Measurements from ENCODE around the gene NEGR1.

NEGR1 gene

GRCh38 chr1:71850515-71850914 is 431.8 kb downstream of the NEGR1 start:
- no peak overlapping the region for H3K4me3 Mint-ChIP-seq
- no peaks in the 10 kb centered on the region for H3K4me1 Mint-ChIP-seq (ENCODE audit: low read depth)
- no peak overlapping the region for H3K27ac Mint-ChIP-seq
- H3K36me3 Mint-ChIP-seq (ENCODE audit: low read depth), result no peaks in the 10 kb centered on the region
- no peaks in the 10 kb centered on the region for H3K9me3 Mint-ChIP-seq
- no peaks in the 10 kb centered on the region for H3K27me3 Mint-ChIP-seq
- intact Hi-C loops (cut with micrococcal nuclease), result no loop called here

DNA sequence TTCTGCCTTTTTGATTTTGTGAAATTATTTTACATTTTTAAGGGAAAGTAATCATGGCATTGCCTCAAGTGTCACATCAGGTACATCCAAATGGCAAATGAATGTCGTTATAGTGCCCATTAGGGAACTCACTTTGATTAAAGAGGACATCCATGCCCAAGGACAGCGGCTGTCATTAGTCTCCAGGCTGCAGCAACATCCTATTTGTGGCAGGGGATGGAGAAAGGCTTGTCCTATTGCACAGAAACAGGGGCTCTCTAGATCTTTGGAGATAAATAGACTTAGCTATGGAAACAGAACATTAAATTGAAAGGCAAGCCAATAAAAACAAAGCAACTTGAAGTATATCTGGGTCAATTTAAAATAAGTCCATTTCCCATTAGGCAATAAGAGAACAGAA is 439.3 kb downstream of the NEGR1 start:
- H3K9me3 Mint-ChIP-seq, result no peaks in the 10 kb centered on the region
- no peaks in the 10 kb centered on the region for H3K27me3 Mint-ChIP-seq
- H3K4me1 Mint-ChIP-seq (ENCODE audit: low read depth), result peaks cover 5% of the 10 kb centered on the region
- no peak overlapping the region for H3K4me3 Mint-ChIP-seq
- no peak overlapping the region for H3K27ac Mint-ChIP-seq
- intact Hi-C loops (cut with micrococcal nuclease), result no loop called here
- no peaks in the 10 kb centered on the region for H3K36me3 Mint-ChIP-seq (ENCODE audit: low read depth)

DNA sequence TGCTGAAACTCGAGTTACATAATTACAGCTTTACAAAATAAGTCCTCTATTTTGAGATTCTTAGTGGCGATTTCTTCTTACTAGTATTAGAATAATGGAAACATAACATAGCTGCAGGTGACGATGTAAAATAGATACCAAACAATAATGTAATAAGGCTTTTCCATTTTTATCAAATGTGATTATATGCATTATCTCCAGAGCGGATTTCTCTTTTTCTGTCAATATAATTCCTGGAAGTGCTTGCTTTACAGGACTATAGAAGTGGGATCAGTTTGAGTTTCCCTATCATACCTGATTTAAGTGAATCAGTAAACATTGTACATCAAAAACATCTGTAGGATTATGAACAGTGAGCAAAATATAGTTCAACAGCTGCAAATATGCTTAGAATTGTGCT is 442.5 kb downstream of the NEGR1 start:
- Mint-ChIP-seq H3K27me3 (no peaks in the 10 kb centered on the region), H3K4me1 (ENCODE audit: low read depth) (peaks cover 18% of the 10 kb centered on the region), H3K4me3 (no peak overlapping the region), H3K27ac (no peak overlapping the region), H3K36me3 (ENCODE audit: low read depth) (no peaks in the 10 kb centered on the region), H3K9me3 (no peaks in the 10 kb centered on the region)
- intact Hi-C loops (cut with micrococcal nuclease), result no loop called here

GRCh38 chr1:71836904-71837303 is 445.4 kb downstream of the NEGR1 start:
- H3K27ac Mint-ChIP-seq, result no peak overlapping the region
- H3K9me3 Mint-ChIP-seq, result no peaks in the 10 kb centered on the region
- H3K4me1 Mint-ChIP-seq (ENCODE audit: low read depth), result peaks cover 18% of the 10 kb centered on the region
- intact Hi-C loops (cut with micrococcal nuclease), result no loop called here
- no peaks in the 10 kb centered on the region for H3K36me3 Mint-ChIP-seq (ENCODE audit: low read depth)
- H3K27me3 Mint-ChIP-seq, result no peaks in the 10 kb centered on the region
- no peak overlapping the region for H3K4me3 Mint-ChIP-seq

- Mint-ChIP-seq H3K27ac (no peak overlapping the region), H3K27me3 (no peaks in the 10 kb centered on the region), H3K9me3 (no peaks in the 10 kb centered on the region), H3K36me3 (ENCODE audit: low read depth) (no peaks in the 10 kb centered on the region), H3K4me1 (ENCODE audit: low read depth) (peaks cover 23% of the 10 kb centered on the region), H3K4me3 (no peak overlapping the region)
- intact Hi-C loops (cut with micrococcal nuclease), result no loop called here
Measured at GRCh38 chr1:71835442-71835813, 446.9 kb downstream of the NEGR1 start.

GRCh38 chr1:71834601-71835441 is 447.5 kb downstream of the NEGR1 start:
- intact Hi-C loops (cut with micrococcal nuclease), result no loop called here
- no peaks in the 10 kb centered on the region for H3K36me3 Mint-ChIP-seq (ENCODE audit: low read depth)
- H3K4me3 Mint-ChIP-seq, result no peak overlapping the region
- peaks cover 23% of the 10 kb centered on the region for H3K4me1 Mint-ChIP-seq (ENCODE audit: low read depth)
- H3K9me3 Mint-ChIP-seq, result no peaks in the 10 kb centered on the region
- no peaks in the 10 kb centered on the region for H3K27me3 Mint-ChIP-seq
- H3K27ac Mint-ChIP-seq, result no peak overlapping the region

GRCh38 chr1:71831646-71832045 is 450.7 kb downstream of the NEGR1 start:
- H3K4me3 Mint-ChIP-seq, result no peak overlapping the region
- intact Hi-C loops (cut with micrococcal nuclease), result no loop called here
- no peak overlapping the region for H3K27ac Mint-ChIP-seq
- H3K36me3 Mint-ChIP-seq (ENCODE audit: low read depth), result no peaks in the 10 kb centered on the region
- H3K4me1 Mint-ChIP-seq (ENCODE audit: low read depth), result peaks cover 20% of the 10 kb centered on the region
- H3K9me3 Mint-ChIP-seq, result no peaks in the 10 kb centered on the region
- H3K27me3 Mint-ChIP-seq, result no peaks in the 10 kb centered on the region

- intact Hi-C loops (cut with micrococcal nuclease), result no loop called here
- peaks cover 12% of the 10 kb centered on the region for H3K4me1 Mint-ChIP-seq (ENCODE audit: low read depth)
- no peak overlapping the region for H3K27ac Mint-ChIP-seq
- H3K9me3 Mint-ChIP-seq, result no peaks in the 10 kb centered on the region
- H3K4me3 Mint-ChIP-seq, result no peak overlapping the region
- H3K27me3 Mint-ChIP-seq, result no peaks in the 10 kb centered on the region
- no peaks in the 10 kb centered on the region for H3K36me3 Mint-ChIP-seq (ENCODE audit: low read depth)
Measured at GRCh38 chr1:71829346-71829745, 453.0 kb downstream of the NEGR1 start.

DNA sequence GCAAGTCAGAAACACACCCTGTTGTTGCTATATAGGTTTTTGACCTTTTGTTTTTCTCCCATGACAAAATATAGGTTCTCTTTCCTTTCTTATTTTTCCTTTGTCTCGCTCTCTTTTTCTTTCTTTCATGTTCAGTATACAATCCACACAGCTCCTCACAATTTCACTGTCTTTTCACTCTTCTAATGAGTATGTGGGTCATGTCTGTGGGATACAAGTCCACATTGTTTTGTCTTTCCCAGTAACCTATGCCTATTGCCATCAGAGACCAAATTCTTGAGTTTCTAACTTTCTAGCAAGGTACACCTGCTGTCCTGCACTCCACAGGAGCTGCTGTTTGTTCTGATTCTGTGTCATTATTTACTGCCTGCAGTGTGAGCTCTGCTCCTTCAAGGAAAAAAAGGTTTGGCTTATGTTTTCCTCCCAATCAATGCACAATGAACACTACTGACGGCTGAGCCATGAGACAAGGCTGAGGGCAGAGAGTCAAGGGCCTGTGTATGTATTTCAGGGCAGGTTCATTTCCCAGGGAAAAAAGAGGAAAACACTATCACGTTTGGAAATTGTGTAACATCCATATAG is 453.8 kb downstream of the NEGR1 start:
- Mint-ChIP-seq H3K9me3 (no peaks in the 10 kb centered on the region), H3K4me1 (ENCODE audit: low read depth) (peaks cover 12% of the 10 kb centered on the region), H3K4me3 (no peak overlapping the region), H3K36me3 (ENCODE audit: low read depth) (no peaks in the 10 kb centered on the region), H3K27ac (no peak overlapping the region), H3K27me3 (no peaks in the 10 kb centered on the region)
- intact Hi-C loops (cut with micrococcal nuclease), result no loop called here

DNA sequence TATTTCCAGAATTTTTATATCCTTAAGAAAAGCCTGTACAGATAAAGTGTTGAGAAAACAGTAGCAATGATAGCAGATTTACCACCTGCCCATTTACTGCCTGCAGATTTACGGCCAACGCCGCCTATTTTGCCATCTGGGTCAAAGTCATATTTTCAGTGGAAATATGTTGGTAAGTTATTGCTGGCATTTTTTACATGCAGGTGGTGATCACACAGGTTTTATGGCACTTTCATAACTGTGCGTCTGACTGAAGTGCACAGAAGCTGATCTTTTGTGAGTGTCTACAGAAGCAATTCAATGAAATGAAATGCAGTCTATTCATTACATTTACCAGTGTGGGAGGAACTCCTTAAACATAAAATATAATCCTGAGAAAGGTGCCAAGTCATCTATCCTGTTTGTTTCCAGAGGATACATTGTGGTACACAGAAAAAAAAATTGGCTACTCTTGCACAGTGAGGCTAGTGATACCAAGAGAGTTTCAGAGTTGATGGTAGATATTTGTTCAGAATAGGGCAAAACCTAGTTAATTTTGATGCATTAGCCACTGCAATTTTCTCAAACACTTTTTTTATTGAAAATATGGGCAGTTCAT is 458.5 kb downstream of the NEGR1 start:
- intact Hi-C loops (cut with micrococcal nuclease), result no loop called here
- Mint-ChIP-seq H3K27ac (no peak overlapping the region), H3K36me3 (ENCODE audit: low read depth) (no peaks in the 10 kb centered on the region), H3K27me3 (no peaks in the 10 kb centered on the region), H3K4me3 (no peak overlapping the region), H3K9me3 (no peaks in the 10 kb centered on the region), H3K4me1 (ENCODE audit: low read depth) (peaks cover 5% of the 10 kb centered on the region)

DNA sequence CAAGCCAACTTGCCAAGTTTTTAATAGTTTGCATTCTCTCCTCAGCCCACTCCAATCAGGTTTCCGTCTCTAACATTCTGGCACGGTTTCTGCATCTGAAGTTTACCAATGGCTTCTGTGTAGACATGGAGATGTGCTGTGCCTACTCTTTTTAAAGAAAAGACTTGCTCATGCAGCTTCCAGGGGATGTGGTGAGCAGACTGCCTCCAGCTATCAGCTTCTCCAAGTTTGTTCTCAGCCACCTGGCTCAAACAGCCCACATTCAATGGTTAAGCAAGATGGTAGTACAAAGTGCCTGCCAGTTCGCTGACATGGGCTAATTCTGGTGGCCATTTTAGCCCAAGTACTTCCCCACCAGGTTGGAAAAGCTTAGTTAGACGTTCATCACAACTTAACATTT is 465.3 kb downstream of the NEGR1 start:
- no peaks in the 10 kb centered on the region for H3K4me1 Mint-ChIP-seq (ENCODE audit: low read depth)
- H3K27me3 Mint-ChIP-seq, result no peaks in the 10 kb centered on the region
- no peak overlapping the region for H3K4me3 Mint-ChIP-seq
- H3K27ac Mint-ChIP-seq, result no peak overlapping the region
- intact Hi-C loops (cut with micrococcal nuclease), result no loop called here
- no peaks in the 10 kb centered on the region for H3K36me3 Mint-ChIP-seq (ENCODE audit: low read depth)
- peaks cover 16% of the 10 kb centered on the region for H3K9me3 Mint-ChIP-seq

DNA sequence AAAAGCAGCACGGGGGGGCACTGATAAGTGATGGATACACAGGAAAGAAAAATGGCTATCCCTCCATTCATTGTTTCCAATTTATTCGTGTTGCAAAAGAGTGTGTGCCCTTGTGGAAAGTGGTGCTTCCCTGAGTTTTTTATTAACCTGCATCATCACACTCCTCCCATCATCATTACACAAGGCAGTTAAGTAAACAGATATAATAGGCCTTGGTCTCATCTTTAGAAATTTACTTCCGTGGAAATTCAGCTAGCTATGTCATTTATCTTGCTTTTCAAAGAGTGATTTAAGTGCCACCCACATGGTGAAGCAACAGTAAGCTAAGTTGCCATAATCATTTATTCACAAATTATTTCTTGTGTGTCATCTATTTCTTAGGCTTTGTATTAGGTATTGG is 473.3 kb downstream of the NEGR1 start:
- H3K4me3 Mint-ChIP-seq, result no peak overlapping the region
- no peak overlapping the region for H3K27ac Mint-ChIP-seq

GRCh38 chr1:71804140-71804539 is 478.2 kb downstream of the NEGR1 start:
- Mint-ChIP-seq H3K27ac (no peak overlapping the region), H3K4me1 (ENCODE audit: low read depth) (no peaks in the 10 kb centered on the region), H3K4me3 (no peak overlapping the region), H3K36me3 (ENCODE audit: low read depth) (no peaks in the 10 kb centered on the region), H3K9me3 (peaks cover 10% of the 10 kb centered on the region), H3K27me3 (no peaks in the 10 kb centered on the region)
- intact Hi-C loops (cut with micrococcal nuclease), result no loop called here

More for the DNA sequence above, 473.3 kb downstream of the NEGR1 start:
- H3K9me3 Mint-ChIP-seq, result peaks cover 10% of the 10 kb centered on the region
- no peaks in the 10 kb centered on the region for H3K27me3 Mint-ChIP-seq
- no peaks in the 10 kb centered on the region for H3K4me1 Mint-ChIP-seq (ENCODE audit: low read depth)
- intact Hi-C loops (cut with micrococcal nuclease), result no loop called here
- no peaks in the 10 kb centered on the region for H3K36me3 Mint-ChIP-seq (ENCODE audit: low read depth)

- intact Hi-C loops (cut with micrococcal nuclease), result no loop called here
- no peaks in the 10 kb centered on the region for H3K9me3 Mint-ChIP-seq
- no peak overlapping the region for H3K27ac Mint-ChIP-seq
- peaks cover 12% of the 10 kb centered on the region for H3K4me1 Mint-ChIP-seq (ENCODE audit: low read depth)
- no peaks in the 10 kb centered on the region for H3K27me3 Mint-ChIP-seq
- H3K4me3 Mint-ChIP-seq, result no peak overlapping the region
- no peaks in the 10 kb centered on the region for H3K36me3 Mint-ChIP-seq (ENCODE audit: low read depth)
Measured at GRCh38 chr1:71796006-71796405, 486.3 kb downstream of the NEGR1 start.
